Activated B cell treated with CpG ODN at 0.5 μM for 24 hours (primary cell): ENCODE measurements around the gene SNCB. TPM values are rescaled to one million over a fixed set of nuclear protein-coding genes. Genes with fewer than 3 reads are reported as not detected.

Experiments
- ATAC-seq: fragments of 200-7000 bp; cut with Tn5 transposase; one replicate; pipeline ENCODE4 v1.10.0; 2021; ENCODE audit warnings: low read depth, mild to moderate bottlenecking, moderate library complexity
- CTCF ChIA-PET: fragments of 350-600 bp; sonication (Branson Sonifier 250); formaldehyde crosslinking; loops from one replicate; lab custom pipeline; 2021; ENCODE audit warnings: antibody characterized with exemption; lab: Charles Lee
- POLR2A ChIA-PET: fragments of 350-600 bp; sonication (Branson Sonifier 250); formaldehyde crosslinking; loops from one replicate; lab custom pipeline; 2021; ENCODE audit warnings: antibody characterized with exemption; lab: Charles Lee
- DNase-seq: peaks from one replicate; pipeline ENCODE4 v3.0.0; 2022
- H3K27ac Mint-ChIP-seq: one replicate; pipeline ENCODE4 v1.8.0; 2020; ENCODE audit warnings: mixed read lengths
- H3K27me3 Mint-ChIP-seq: one replicate; pipeline ENCODE4 v1.8.0; 2021; ENCODE audit warnings: mixed read lengths
- H3K36me3 Mint-ChIP-seq: one replicate; pipeline ENCODE4 v1.8.0; 2021; ENCODE audit warnings: low read depth, mixed read lengths
- H3K4me1 Mint-ChIP-seq: one replicate; pipeline ENCODE4 v1.8.0; 2021; ENCODE audit warnings: mixed read lengths
- H3K4me3 Mint-ChIP-seq: one replicate; pipeline ENCODE4 v1.8.0; 2020; ENCODE audit warnings: mild to moderate bottlenecking, mixed read lengths
- H3K9me3 Mint-ChIP-seq: one replicate; pipeline ENCODE4 v1.8.0; 2020; ENCODE audit warnings: mixed read lengths
- CTCF ChIP-seq: fragments of 200-600 bp; IDR thresholded peaks from one replicate; pipeline ENCODE4 v1.8.0; 2022; ENCODE audit warnings: antibody characterized with exemption, mild to moderate bottlenecking
- intact Hi-C: fragments of 100-400 bp; cut with micrococcal nuclease; formaldehyde crosslinking; loops from one replicate; pipeline ENCODE4 v1.15.1; 2024
- total RNA-seq: library from RNA; stranded (reverse); gene quantifications from 2 replicates; pipeline ENCODE4 v1.2.3, GENCODE V29; 2022

Gene SNCB
- total RNA-seq, 1 donor from 2014 or later, result not detected

- H3K4me1 Mint-ChIP-seq, result peaks cover 11% of the 10 kb centered on the region
- H3K36me3 Mint-ChIP-seq, result no peaks in the 10 kb centered on the region
- no peak for DNase-seq
- TF ChIP-seq CTCF, result no peak
- no peak overlapping the region for H3K27ac Mint-ChIP-seq
- ATAC-seq, result no peak
- intact Hi-C loops, result no loop called here
- no peaks in the 10 kb centered on the region for H3K9me3 Mint-ChIP-seq
- peaks cover under 1% of the 10 kb centered on the region for H3K27me3 Mint-ChIP-seq
- no peak overlapping the region for H3K4me3 Mint-ChIP-seq
- CTCF ChIA-PET, result interaction anchor here (1.1 to 1.3 kb wide), 2 partner anchors 9 to 18 kb away, joined by 3 to 4 read pairs; no protein-coding TSS in a partner anchor
- POLR2A ChIA-PET, result interaction anchor here (0.6 to 1.7 kb wide), 2 partner anchors 13 to 324 kb away, joined by 5 to 7 read pairs; partner anchors contain the start of genes EIF4E1B and SNCB
Measured at GRCh38 chr5:176642675-176643490, 12.5 kb upstream of the SNCB start.

GRCh38 chr5:176640616-176641015 is 10.3 kb upstream of the SNCB start:
- no peaks in the 10 kb centered on the region for H3K9me3 Mint-ChIP-seq
- CTCF ChIA-PET, result no interaction called here
- H3K27me3 Mint-ChIP-seq, result peaks cover 12% of the 10 kb centered on the region
- no peak for TF ChIP-seq CTCF
- H3K4me3 Mint-ChIP-seq, result no peak overlapping the region
- POLR2A ChIA-PET, result interaction anchor here (0.6 to 1.3 kb wide), 2 partner anchors 10 to 387 kb away, joined by 4 read pairs; partner anchors contain the start of genes EIF4E1B and SNCB
- intact Hi-C loops, result no loop called here
- ATAC-seq, result no peak
- no peak overlapping the region for H3K27ac Mint-ChIP-seq
- H3K36me3 Mint-ChIP-seq, result no peaks in the 10 kb centered on the region
- no peak for DNase-seq
- H3K4me1 Mint-ChIP-seq, result no peaks in the 10 kb centered on the region

- DNase-seq (no peak), ATAC-seq (no peak)
- intact Hi-C loops, result no loop called here
- Mint-ChIP-seq H3K4me1 (peaks cover 5% of the 10 kb centered on the region), H3K27ac (no peak overlapping the region), H3K36me3 (no peaks in the 10 kb centered on the region), H3K27me3 (peaks cover 16% of the 10 kb centered on the region), H3K4me3 (no peak overlapping the region), H3K9me3 (peaks cover 5% of the 10 kb centered on the region)
- ChIA-PET POLR2A (interaction anchor here (1.3 kb wide), 1 partner anchor 9 kb away, joined by 4 read pairs; the partner anchor contains the start of genes EIF4E1B and SNCB), CTCF (interaction anchor here (0.9 kb wide), 1 partner anchor 20 kb away, joined by 3 read pairs; no protein-coding TSS in a partner anchor)
- no peak for TF ChIP-seq CTCF
Measured at GRCh38 chr5:176639981-176640380, 9.6 kb upstream of the SNCB start.

- intact Hi-C loops, result no loop called here
- ChIA-PET POLR2A (interaction anchor here (1.3 kb wide), 1 partner anchor 8 kb away, joined by 4 read pairs; the partner anchor contains the start of genes EIF4E1B and SNCB), CTCF (interaction anchor here (0.9 kb wide), 1 partner anchor 21 kb away, joined by 3 read pairs; no protein-coding TSS in a partner anchor)
- Mint-ChIP-seq H3K9me3 (peaks cover 5% of the 10 kb centered on the region), H3K27me3 (peaks cover 16% of the 10 kb centered on the region), H3K27ac (no peak overlapping the region), H3K4me3 (no peak overlapping the region), H3K36me3 (no peaks in the 10 kb centered on the region), H3K4me1 (peaks cover 9% of the 10 kb centered on the region)
- ATAC-seq, result no peak
- no peak for TF ChIP-seq CTCF
- DNase-seq, result no peak
Measured at GRCh38 chr5:176639208-176639607, 8.9 kb upstream of the SNCB start.

- no peak for ATAC-seq
- intact Hi-C loops, result no loop called here
- Mint-ChIP-seq H3K4me1 (peaks cover 17% of the 10 kb centered on the region), H3K27ac (no peak overlapping the region), H3K36me3 (no peaks in the 10 kb centered on the region), H3K27me3 (peaks cover 16% of the 10 kb centered on the region), H3K9me3 (peaks cover 5% of the 10 kb centered on the region), H3K4me3 (no peak overlapping the region)
- ChIA-PET CTCF (no interaction called here), POLR2A (no interaction called here)
- no peak for DNase-seq
- TF ChIP-seq CTCF, result no peak
Measured at GRCh38 chr5:176638437-176638836, 8.1 kb upstream of the SNCB start.
